Fibroblast of skin of right quadriceps (primary cell): ENCODE results near the gene CDC5L.
A peak's percentile ranks its signal among the peaks of the same experiment; 100 is the strongest.

Experiments used
- DNase-seq: peaks from one replicate; pipeline ENCODE4 v3.0.0-alpha.2; 2013

The CDC5L gene

GRCh38 chr6:44456070-44456965, 68.8 kb downstream of the CDC5L start:
- DNase-seq: peak; percentile 55

DNA sequence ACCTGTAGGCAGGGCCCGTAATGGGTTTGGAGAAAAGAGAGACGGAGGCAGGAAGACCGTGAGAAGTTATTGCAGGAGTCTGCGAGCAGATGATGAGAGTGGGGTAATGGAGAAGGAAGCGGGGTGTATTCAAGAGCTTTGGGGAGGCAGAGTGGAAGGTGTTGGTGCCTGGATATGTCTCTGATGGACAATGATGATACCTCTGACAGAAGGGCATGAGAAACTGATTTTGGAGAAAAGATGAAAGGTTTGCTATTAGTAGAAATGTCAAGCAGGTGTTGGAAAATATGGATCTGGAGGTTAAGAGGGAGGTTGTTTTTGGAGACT, 69.4 kb downstream of the CDC5L start:
- no peak for DNase-seq

DNA sequence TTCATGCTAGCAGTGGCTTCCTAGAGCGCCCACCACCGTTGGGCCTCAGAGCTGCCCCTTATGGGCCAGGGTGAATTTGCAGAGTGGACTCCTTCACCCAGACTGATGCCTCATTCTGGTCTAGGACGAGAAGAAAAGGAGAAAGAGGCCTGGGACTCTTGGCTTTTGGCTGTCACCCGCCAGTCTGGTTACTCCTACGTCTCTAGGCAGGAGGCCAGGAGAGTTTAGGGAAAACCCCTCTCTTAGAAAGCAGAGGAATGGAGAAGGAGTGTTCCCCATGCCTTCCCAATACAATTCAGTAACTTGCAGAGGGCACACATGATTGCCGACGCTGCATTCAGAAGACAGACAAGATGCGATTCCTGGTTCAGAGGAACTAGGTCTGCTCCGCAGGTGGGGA, 70.1 kb downstream of the CDC5L start:
- DNase-seq: no peak

- DNase-seq: no peak
Measured at GRCh38 chr6:44458551-44458950, 71.0 kb downstream of the CDC5L start.

DNA sequence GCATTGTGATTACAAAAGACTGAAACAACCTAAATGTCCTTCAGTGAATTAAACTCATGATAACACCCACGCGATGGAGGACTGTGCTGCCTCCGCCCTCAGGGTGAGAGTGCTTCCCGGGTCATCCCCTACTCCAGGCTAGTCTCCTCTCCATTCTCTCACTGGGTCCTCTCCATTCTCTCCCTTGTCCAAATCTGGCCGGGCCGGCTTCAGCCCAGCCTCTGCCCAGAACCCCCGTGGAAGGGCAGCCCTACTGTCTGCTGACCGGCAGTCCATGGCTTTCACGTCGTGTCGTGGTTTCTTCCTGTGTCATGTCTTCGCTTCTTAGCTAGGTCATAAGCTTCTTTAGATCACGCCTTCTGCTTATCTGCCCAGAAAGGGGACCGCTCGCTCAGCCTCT, 74.8 kb downstream of the CDC5L start:
- no peak for DNase-seq

DNA sequence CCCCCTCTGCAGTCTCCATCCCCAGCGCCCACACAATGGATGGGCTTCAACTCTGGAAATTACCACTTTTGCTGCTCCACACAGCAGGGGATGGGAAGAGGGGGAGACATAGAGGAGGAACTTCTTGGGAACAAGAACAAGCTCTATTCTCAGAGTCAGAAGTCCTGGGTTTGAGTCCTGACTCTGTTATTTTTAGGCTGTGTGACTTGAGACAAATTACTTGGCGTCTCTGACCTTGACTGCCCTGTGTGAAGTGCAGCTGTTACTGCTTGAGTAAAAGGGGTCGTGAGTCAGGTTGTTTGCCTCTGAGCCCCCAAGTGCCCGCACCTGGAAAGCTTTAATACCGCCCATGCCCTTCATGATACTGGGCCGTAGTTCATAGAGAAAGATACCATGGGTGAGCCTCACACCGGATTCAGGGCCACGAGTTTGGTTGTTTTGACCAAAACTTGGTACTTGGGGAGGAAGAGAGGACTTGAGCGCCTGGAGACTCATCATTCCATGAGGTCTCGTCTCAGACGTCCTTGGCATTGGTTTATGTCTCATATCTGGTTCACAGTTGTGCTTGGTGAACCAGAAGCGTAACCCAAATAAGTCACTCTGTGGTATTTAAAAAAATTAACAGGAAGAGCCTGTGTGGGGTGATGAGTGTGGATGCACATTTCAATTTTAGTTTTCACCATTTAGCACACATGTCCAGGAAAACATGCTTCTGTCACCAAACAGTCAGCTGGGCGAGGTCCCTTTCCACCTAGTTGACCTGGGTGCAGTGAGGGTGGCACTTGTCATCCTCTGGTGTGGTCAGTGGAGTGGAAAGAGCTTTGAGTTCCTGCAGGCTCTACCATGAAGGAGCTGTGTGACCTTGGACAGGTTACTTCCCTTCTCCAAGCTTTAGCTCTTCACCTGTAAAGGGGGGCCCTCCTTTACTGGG, 75.6 kb downstream of the CDC5L start:
- peak; percentile 31 for DNase-seq

DNA sequence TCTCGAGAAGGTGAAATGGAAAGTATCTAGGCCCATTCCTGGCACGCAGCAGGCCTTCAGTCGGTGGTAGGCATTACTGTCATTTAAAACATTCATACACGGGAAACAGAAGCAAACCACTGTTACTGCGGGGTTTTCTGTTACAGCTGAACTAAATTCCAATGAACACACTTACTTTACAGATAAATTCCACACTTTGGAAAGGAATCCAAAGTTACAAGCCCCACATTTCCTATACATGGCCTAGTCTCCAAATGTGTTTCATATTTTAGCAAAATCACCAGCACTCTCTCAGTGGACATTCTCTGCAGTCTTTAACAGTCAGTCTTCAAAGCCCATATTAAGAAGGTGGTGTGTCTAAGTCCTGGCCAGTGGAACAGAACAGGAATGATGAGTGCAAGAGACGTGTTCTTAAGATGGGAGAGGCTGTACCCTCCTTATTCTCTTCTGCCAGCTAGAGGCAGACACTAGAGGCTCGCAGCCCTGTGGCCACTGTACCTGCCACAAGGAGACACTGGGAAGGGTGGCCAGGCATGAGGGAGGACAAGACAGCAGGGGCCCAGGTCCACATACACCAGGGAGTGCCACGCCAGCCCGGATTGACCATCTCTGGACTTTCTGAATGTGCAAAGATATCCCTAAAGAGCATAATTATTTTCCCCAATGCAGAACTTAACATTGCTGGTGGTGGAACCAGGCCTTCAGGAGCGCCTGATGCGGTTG, 76.4 kb downstream of the CDC5L start:
- peak; percentile 62 for DNase-seq

DNA sequence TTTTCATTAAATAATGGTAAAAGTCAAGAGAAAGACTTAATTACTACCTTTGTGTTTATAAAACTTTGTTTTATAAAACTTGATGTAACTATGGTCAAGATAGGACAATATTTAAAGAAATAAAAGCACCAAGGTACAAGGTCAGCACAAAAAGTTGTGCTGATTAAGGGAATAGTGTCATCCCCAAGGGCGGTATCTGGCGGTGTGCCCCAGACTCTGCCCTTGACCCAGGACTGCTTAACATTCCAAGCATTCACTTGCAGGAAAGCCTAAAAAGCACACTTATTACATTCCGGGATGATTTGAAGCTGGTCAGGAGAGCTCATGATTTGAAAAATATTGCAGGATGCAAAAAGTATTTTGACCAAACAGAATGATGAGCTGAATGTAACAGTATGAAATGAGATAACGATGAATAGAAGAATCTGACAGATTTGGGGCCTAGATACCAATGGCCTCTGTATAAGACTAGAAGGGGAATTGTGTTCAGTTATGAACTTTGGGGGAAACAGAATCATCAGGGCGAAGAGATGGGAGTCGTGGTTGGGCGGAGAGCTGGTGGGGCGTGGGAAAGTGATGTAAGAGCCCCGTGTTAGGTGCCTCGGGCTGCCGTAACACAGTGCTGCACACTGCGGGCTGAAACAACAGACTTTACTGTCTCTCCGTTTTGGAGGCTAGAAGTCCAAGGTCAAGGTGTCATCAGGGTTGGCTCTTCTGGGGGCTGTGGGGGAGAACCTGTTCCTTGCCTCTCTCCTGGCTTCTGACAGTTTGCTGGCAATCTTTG, 77.2 kb downstream of the CDC5L start:
- peak; percentile 65 for DNase-seq

- no peak for DNase-seq
Measured at GRCh38 chr6:44466955-44467354, 79.4 kb downstream of the CDC5L start.

DNA sequence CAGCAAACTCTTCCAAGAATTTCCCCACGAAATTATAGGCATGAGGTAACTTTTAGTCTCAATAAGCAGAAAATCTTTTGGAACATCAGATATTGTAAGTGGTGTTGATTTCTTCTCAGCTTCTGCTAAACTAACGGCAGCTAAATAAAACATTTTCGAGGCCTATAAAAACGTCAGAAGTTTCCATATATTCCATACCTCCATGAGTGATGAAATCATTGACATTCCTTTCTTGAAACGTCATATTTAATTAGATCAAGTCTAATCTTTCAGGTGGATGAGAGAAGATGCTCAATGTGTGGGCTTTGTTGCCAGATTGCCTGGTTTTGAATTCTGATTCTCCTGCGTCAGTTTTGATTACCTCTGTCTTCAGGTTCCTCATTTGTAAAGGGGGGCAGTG, 81.3 kb downstream of the CDC5L start:
- no peak for DNase-seq

- no peak for DNase-seq
Measured at GRCh38 chr6:44470115-44470464, 82.6 kb downstream of the CDC5L start.

- DNase-seq: no peak
Measured at GRCh38 chr6:44470746-44471145, 83.2 kb downstream of the CDC5L start.

DNA sequence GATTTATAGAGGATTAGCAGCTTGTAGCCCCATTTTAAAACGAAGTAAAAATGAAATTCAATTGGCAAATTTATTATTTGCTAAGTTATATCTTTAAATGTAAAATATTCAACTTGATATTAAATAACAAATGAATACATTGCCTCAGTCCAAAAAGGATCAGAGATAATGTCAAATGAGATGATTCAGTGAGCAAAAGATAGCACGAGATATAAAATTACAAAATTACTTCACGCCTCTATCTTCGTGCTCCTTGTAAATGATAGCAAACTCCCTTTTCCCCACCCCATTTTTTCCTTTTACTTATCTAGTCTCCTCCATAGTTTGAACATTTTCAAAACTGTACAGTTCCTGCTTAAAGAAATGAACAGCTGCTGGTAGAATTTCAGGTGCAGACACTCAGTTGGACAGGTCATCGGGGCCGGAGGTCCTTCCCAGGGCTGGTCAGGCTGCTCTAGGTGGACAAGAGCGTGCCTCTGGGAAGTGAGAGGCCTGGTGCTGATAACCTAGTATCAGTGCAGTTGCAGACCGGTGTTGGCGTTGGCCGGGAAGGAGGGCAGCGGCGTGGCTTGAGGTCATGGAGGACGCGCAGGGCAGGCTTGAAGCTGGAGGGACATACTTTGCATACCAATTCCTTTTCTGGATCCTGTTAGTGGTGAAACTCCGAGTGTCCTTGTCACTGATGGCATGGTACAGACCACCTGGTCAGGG, 83.9 kb downstream of the CDC5L start:
- no peak for DNase-seq

DNA sequence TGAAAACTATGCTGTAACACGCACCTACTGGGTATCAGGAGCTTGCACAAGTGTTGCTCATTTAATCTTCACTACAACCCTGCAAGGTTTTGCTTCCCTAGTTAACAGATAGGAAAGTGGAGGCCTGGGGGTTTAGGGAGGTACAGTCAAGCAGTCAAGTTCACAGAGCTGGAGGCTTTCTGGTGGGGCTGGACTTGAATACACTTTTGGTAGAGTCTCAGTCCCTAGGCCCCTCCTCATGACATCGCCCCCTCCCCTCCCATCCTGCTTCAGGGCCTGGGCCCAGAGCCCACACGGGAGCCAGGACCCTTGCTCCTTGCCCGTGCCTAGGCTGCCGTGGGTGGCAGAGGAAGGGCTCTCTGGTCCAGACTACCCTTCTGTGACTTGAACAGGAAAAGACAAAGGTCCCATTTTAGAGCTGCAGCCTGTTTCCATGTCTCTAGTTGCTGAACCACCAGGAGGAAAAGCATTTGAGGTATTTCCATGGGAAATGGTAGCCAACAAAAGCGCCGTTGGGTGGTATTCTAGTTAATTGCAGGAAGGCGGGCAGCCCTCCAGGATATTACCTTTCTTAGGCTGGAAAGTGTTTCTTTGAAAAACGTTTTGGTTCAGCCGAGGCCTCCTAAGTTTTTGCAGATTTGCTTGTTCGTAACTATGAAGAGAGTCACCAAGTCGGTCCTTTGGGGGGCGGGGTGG, 84.9 kb downstream of the CDC5L start:
- no peak for DNase-seq

GRCh38 chr6:44473393-44474189, 86.1 kb downstream of the CDC5L start:
- no peak for DNase-seq

DNA sequence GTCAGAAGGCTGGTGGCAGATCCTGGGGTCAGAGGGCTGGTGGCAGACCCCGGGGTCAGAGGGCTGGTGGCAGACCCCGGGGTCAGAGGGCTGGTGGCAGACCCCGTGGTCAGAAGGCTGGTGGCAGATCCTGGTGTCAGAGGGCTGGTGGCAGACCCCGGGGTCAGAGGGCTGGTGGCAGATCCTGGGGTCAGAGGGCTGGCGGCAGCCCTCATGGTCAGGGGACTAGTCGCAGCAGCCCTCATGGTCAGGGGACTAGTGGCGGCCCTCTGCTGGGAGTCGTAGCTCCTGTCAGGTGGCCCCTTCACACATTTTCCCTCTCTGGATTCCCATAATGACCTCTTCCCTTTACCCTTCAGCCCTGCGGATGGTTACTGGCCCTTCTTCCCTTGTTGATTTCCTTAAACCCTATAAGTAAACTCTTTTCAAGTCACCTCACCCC, 86.7 kb downstream of the CDC5L start:
- DNase-seq: no peak

- no peak for DNase-seq
Measured at GRCh38 chr6:44474643-44475042, 87.1 kb downstream of the CDC5L start.

GRCh38 chr6:44475417-44475778, 87.9 kb downstream of the CDC5L start:
- DNase-seq: no peak

- DNase-seq: peak; percentile 72
Measured at GRCh38 chr6:44475779-44476434, 88.4 kb downstream of the CDC5L start.

GRCh38 chr6:44476849-44477248, 89.3 kb downstream of the CDC5L start:
- DNase-seq: no peak
